ENCODE results near the gene ATP6V1G1.

- TF ChIP-seq CTCF (optimal IDR thresholded peaks at IDR 0.05 in 1 of 3, IDR thresholded peaks at IDR 0.05 in 1 of 3, conservative IDR thresholded peaks at IDR 0.05 in 1 of 3; ENCODE audit: extremely low read depth in 1 of 3, insufficient read depth in 2 of 3, low read length in 3 of 3) (no peak), EZH2 (IDR thresholded peaks at IDR 0.05; ENCODE audit: low read length) (no peak)
These were observed 2.8 kb downstream of the ATP6V1G1 start for GRCh38 chr9:114590328-114590727.
